HG02623 (cell line): ENCODE data around the gene NOS1.
"Not testable (repeated sequence)": the region's sequence is repeated elsewhere in the genome, so short reads cannot be mapped to it uniquely, and the experiment has no call there.

Source experiments
- ATAC-seq: cut with Tn5 transposase; IDR thresholded peaks from one replicate; pipeline ENCODE4 v1.9.1; 2021; ENCODE audit warnings: moderate library complexity; ENCODE audit not compliant: unreplicated experiment

Gene NOS1

DNA sequence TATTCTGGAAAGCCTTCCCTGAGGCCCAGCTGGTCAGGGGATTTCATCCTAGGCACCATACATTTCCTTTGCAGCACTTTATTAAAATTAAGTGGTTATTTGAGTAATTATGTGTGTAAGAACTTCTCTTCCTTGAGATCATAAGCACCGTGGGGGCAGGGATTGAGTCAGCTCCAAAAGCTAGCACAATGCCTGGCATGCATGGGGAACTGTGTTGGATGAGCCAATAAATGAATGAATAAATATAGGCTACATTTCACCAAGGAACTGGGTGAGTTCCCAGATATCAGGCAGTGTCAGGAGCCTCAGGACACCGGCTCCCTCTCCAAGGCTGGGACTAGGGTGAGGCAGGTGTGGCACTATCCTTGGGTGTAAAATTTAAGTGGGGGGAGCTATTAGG lies 88.3 kb downstream of the NOS1 start:
- no peak for ATAC-seq

DNA sequence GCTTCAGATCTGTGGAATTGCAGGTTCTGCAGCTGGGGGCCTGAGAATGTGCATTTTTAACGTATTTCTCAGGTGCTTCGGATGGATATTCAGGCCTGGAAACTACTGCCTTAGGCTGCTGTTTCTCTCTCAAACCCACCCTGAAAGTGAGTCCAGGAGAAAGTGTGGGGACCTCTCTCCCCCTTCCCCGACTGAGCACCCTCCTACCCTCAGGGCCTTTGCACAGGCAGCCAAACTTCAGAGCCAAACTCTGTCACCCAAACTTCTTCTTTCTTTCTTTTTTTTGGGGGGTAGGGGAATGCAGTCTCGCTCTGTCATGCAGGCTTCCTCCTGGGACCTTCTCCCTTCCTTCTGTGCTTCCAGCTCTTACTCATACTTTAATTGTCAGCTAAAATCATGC lies 88.7 kb downstream of the NOS1 start:
- no peak for ATAC-seq

GRCh38 chr12:117262749-117263148 lies 98.7 kb downstream of the NOS1 start:
- ATAC-seq, result no peak

DNA sequence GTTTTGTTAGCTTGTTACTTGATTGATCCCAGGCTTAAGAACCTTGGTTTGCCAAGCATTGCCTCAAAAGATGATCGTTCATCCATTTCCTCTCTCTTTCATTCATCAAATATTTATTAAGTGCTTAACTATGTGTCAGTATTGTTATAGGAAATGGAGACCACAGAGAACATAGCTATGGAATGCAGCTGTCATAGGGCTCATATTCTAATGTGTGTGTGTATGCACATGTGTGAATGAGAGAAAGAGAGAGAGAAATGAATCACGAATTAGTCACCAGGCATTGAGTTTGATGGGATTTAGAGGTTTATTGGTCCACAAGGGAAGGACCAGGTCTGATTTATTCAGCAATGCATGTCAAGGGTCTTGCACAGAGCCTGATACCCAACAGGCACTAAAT lies 100.2 kb downstream of the NOS1 start:
- no peak for ATAC-seq

GRCh38 chr12:117255386-117255785 lies 106.0 kb downstream of the NOS1 start:
- ATAC-seq, result no peak

DNA sequence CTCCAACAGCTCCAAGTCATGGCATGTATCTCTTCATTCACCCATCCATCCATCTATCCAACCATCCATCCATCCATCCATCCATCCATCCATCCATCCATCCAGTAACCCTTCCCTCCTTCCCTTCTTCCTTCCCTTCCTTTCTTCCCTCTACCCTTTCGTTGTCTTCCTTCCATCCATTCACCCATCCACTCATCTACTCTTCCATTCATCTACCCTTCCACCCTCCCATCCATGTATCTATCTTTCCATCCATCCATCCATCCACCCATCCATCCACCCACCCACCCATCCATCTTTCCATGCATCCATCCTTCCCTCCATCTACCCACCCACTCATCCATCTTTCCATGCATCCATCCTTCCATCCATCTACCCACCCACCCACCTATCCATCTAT lies 117.9 kb downstream of the NOS1 start:
- no peak for ATAC-seq

DNA sequence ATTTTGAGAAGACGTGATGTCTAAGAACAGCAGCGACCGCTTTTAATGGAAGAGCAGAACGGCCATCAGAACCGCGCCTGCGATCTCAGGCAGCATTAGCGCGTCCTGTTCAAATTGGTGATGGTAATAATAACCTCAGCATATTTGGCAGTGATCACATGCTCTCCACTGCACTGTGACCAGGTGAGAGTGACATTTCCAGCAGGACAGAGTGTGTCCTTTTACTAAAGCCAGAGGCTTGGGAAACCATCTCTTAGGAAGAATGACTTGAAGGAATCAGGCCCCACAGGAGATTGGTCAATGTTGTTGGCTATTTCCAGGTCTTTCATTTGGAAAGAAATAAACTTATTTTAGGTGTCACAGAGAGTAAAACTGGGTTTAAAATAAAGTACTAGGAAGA lies 119.7 kb downstream of the NOS1 start:
- no peak for ATAC-seq

- ATAC-seq, result no peak
Observed at GRCh38 chr12:117240081-117240755, 121.2 kb downstream of the NOS1 start.

DNA sequence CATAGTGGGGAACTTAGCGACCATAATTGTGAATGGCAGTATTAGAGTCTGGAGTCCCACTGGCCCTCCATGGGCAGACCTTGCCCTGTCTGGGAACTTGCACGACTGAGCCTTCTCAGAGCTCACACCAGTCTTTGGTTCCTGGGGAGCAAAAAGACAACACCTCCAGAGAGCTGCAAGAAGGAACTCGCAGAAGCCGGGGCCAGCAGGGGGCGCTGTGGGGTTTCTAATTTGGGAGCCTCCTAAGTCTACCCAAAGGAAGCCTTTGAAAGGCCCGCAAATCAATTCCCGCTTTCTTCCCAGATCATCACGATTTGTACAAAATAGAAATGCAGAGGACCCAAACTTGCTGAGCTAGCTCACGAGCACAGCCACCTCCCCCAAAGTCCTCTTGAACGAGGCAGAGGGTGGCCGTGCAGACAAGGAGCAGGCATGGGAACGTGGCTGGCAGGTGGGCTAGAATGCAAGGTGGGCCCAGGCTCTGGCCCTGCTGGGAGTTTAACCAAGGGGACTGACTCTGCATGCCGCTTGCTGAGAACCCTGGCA lies 124.9 kb downstream of the NOS1 start:
- ATAC-seq, result no peak

DNA sequence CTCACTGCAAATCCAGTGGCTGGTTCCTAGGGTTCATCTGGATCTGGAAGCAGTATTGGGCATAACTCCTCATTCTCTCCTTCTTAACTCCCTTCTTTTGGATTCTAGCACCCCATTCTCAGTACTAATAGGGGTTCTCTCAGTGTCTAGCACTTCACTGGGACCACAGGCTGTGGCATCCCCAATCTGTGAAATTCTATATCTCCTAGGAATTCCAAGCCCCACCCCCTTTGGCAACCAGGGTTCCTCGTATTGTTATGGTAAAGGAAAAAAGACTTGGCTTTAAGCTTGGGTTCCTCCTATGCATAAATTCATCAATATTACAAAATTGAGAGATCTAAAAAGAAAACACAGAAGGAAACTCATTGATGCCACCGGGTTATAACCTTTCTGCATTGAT lies 126.2 kb downstream of the NOS1 start:
- no peak for ATAC-seq

DNA sequence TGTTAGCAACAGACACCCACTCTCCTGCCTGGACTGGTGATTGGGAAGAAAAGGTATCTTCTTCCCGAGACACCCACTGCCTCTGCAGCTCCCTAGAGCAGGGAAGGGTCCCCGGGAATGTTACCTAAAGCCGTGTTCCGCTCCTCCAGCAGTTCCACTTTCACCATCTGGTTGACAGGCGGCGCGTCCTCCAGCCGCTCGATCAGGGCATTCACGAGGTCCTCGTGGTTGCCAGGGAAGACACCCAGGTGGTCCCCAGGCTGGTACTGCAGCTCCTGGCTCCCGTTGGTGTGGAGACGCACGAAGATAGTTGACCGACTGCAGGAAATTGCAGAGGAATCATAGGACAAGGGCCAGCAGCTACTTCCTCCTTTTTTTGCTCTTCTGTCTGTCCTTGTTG lies 127.0 kb downstream of the NOS1 start:
- no peak for ATAC-seq

DNA sequence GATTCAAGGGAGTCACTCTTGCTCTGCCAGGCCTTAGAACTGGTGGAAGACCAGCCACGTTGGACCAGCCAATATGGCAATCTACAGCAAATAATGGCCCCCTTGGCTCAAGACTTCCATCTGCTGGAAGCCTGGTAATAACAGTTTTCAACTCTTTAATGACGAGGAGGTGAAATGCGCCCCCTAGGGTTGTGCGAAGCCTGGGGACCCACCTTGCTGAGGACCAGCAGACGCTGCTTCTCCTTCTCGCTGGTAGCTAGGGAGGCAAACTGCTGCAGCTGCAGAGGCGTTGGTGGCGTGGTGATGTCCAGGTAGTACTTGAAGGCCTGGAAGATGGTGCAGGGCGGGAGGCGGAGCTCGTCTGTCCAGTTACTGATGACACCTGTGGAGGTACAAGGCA lies 129.7 kb downstream of the NOS1 start:
- ATAC-seq, result no peak

DNA sequence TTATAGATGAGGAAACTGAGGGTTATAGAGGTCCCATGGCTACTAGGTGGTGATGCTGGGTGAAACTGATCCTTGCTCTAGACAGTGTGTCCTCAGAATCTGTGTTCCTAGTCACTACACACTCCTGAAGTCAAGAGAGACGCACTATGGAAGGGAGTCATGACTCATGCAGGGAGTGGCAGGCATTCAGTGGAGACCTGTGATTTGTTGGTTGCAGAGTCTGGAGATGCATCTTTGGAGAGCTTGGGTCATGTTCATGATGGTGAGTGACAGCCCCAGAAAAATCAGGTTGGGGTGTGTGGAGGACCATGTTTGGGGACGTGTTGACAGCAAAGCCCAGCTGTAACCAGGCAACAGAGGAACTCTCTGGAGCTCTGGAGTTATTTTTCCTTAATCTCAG lies 133.2 kb downstream of the NOS1 start:
- ATAC-seq, result no peak

DNA sequence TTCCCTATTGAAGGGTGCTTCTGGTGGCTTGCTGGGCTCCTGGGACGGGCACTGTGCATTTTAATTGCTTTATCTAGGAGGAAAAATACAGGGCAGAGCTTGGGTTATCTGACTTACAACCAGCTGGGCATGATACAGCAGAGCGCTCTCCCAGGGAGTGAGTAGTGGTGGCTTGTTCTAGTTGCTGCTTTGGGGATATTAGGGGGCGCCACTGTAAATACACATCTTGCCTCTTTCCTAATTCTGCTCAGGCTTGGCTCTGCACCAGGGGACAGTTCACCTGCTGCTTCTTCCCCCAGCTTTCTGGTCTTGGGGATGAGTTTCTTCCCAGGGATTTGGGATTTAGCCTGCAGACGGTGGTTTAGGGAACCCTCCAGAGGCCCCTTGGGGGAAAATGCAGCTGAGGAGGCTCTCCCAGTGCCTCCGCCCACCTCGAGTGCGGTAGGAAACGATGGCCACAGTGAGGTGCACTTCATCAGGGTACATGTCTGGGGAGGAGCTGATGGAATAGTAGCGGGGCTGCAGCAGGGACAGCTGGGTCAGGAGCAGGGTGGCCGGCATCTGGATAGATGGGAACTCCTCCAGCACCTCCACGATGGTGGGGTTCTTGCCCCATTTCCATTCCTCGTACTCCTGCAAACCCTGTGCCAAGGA lies 134.3 kb downstream of the NOS1 start:
- no peak for ATAC-seq

GRCh38 chr12:117226505-117226904 lies 134.9 kb downstream of the NOS1 start:
- ATAC-seq, result no peak

GRCh38 chr12:117225179-117225578 lies 136.2 kb downstream of the NOS1 start:
- ATAC-seq, result no peak

DNA sequence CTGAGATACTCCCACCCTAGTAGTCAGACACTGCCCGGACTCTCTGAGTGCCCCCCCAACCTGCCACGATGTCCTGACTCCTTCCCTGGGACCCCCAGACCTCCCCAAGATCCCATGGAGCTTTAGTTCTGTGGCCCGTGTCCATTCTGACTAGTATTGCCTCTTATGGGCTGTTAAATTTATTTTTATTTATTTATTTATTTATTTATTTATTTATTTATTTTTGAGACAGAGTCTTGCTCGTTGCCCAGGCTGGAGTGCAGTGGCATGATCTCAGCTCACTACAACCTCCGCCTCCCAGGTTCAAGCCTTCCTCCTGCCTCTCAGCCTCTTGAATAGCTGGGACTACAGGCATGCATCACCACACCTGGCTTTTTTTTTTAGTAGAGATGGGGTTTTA lies 140.5 kb downstream of the NOS1 start:
- ATAC-seq, result not testable (repeated sequence)

- no peak for ATAC-seq
Observed at GRCh38 chr12:117218149-117218548, 143.3 kb downstream of the NOS1 start.

DNA sequence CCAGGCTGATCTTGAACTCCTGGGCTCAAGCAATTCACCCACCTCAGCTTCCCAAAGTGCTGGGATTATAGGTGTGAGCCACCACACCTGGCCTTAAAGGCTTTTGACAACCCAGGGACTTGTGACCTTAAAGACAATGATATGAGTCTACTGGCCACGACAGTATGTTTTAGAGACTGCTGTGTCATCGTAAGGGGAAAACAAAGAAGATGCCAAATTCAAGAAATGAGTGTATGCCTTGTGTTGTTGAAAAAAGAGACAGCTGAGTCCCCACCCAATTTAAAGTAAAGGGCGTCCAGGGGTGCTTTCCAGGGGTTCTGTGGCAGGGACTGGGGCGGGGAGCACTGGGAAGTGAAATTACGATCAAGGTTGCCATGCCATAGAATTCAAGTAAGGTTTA lies 144.7 kb downstream of the NOS1 start:
- ATAC-seq, result no peak

GRCh38 chr12:117214797-117215196 lies 146.6 kb downstream of the NOS1 start:
- no peak for ATAC-seq

- ATAC-seq, result no peak
Observed at GRCh38 chr12:117213295-117213808, 148.1 kb downstream of the NOS1 start.

DNA sequence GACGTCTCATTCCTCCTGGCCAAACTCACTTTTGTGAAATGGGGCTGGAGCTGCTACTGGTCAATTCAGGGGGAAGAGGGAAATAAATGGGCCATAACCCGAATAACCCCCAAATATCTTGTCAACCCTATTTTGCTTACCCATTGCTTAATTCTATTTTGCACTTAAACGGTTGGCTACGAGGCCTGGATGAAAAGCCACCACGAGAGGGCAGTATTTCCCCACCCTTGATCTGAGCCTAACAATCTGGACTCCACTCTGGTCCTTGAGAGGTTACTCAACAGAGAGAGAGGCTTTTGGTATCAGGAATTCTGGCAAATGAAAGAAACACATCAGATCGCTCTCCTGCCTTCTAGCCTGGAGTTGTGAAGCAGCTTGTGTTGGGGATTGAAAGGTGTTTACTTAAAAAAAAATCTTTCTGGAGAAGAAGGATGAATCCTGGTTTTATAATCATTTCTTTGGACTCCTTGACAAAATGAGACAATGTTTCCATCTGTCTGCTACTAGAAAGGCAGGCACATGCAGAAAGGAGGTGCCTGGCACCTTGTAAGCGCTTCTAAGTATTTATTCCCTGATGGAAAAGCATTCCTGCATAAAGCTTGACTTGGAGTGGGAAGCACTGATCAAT lies 148.7 kb downstream of the NOS1 start:
- ATAC-seq, result no peak
